Hematopoietic multipotent progenitor cell treated with erythropoietin and hydrocortisone succinate and interleukin-3 and kit ligand, for 6 days (in vitro differentiated cells): ENCODE measurements around the gene ZYX.
A peak's percentile ranks its signal among the peaks of the same experiment; 100 is the strongest.

ENCODE experiments used
- DNase-seq: peaks from one replicate; pipeline ENCODE4 v3.0.0-alpha.2; 2015

Gene ZYX

GRCh38 chr7:143380646-143381426, at the start of gene ZYX:
Gene ZYX (plus strand): TSS chr7:143381345. CDS start chr7:143381572, 227 bp downstream.
- DNase-seq: peak; percentile 93

GRCh38 chr7:143334244-143334643, 46.9 kb upstream of the ZYX start:
- DNase-seq: no peak

- DNase-seq: no peak
These were observed 43.9 kb upstream of the ZYX start for GRCh38 chr7:143337216-143337615.

GRCh38 chr7:143341842-143342241, 39.3 kb upstream of the ZYX start:
- no peak for DNase-seq

GRCh38 chr7:143343596-143343995, 37.5 kb upstream of the ZYX start:
- DNase-seq: no peak

GRCh38 chr7:143345428-143345900, 35.7 kb upstream of the ZYX start:
- DNase-seq: peak; percentile 70

GRCh38 chr7:143346018-143346417, 35.1 kb upstream of the ZYX start:
- DNase-seq: no peak

GRCh38 chr7:143347950-143348349, 33.2 kb upstream of the ZYX start:
- no peak for DNase-seq

GRCh38 chr7:143351060-143351459, 30.1 kb upstream of the ZYX start:
- DNase-seq: no peak

GRCh38 chr7:143351574-143351973, 29.6 kb upstream of the ZYX start:
- no peak for DNase-seq

- DNase-seq: no peak
These were observed 28.6 kb upstream of the ZYX start for GRCh38 chr7:143352531-143353002.

- no peak for DNase-seq
These were observed 26.8 kb upstream of the ZYX start for GRCh38 chr7:143354376-143354775.

- DNase-seq: no peak
These were observed 26.2 kb upstream of the ZYX start for GRCh38 chr7:143354965-143355364.

- DNase-seq: no peak
These were observed 25.4 kb upstream of the ZYX start for GRCh38 chr7:143355450-143356385.

- DNase-seq: no peak
These were observed 24.6 kb upstream of the ZYX start for GRCh38 chr7:143356414-143357050.

GRCh38 chr7:143358626-143359025, 22.5 kb upstream of the ZYX start:
- DNase-seq: no peak

GRCh38 chr7:143359771-143360353, 21.3 kb upstream of the ZYX start:
- DNase-seq: no peak

- DNase-seq: no peak
These were observed 20.2 kb upstream of the ZYX start for GRCh38 chr7:143360788-143361551.

- no peak for DNase-seq
These were observed 19.5 kb upstream of the ZYX start for GRCh38 chr7:143361552-143362130.

GRCh38 chr7:143362131-143363015, 18.8 kb upstream of the ZYX start, which contains the start of gene FAM131B:
Gene FAM131B (minus strand): TSS chr7:143362713. CDS start chr7:143362603, 110 bp downstream.
- no peak for DNase-seq
